Endothelial cell of umbilical vein (primary cell): ENCODE measurements around the gene MAP2K5. TPM values are rescaled to one million over a fixed set of nuclear protein-coding genes. Genes with fewer than 3 reads are reported as not detected.

Experiments used
- BruUV-seq: library from RNA; stranded (reverse); fragments of 400-500 nt; replicated peaks from 2 replicates; lab custom pipeline; 2021; lab: Mats Ljungman, UMichigan
- CTCF ChIA-PET: fragments of 300-600, 350-600 bp; sonication (Branson Sonifier 250); formaldehyde crosslinking; loops from one replicate; lab custom pipeline; 2021; ENCODE audit warnings: antibody characterized with exemption, inconsistent platforms; lab: Charles Lee
- POLR2A ChIA-PET: fragments of 300-600, 350-600 bp; sonication (Branson Sonifier 250); formaldehyde crosslinking; loops from one replicate; lab custom pipeline; 2021; ENCODE audit warnings: antibody characterized with exemption, inconsistent platforms; lab: Charles Lee
- DNase-seq: peaks from one replicate; pipeline ENCODE4 v3.0.0-alpha.2; 2011; ENCODE audit warnings: low read depth, low spot score
- FAIRE-seq: peaks from 2 replicates; lab custom pipeline; 2011; peaks lifted over from hg19 to GRCh38; lab: Jason Lieb, UNC
- H2AFZ ChIP-seq: 2 replicates; pipeline ENCODE4 v1.6.0; 2012; ENCODE audit warnings: low read depth, low read length, control low read depth, inconsistent platforms
- H3K27ac ChIP-seq: 2 replicates; pipeline ENCODE4 v1.5.1; 2011; ENCODE audit warnings: low read depth, mild to moderate bottlenecking, control low read depth, low read length, moderate library complexity; ENCODE audit not compliant: insufficient read depth
- H3K27me3 ChIP-seq, 2 experiments: 2 replicates each; pipeline versions ENCODE4 v1.6.0 to v1.6.1; 2011; ENCODE audit warnings: low read length in 2 of 2, mixed read lengths in 1 of 2; ENCODE audit not compliant: control insufficient read depth in 2 of 2, insufficient read depth in 2 of 2
- H3K36me3 ChIP-seq, 2 experiments: 2 replicates in 1 of 2; 3 replicates in 1 of 2; pipeline ENCODE4 v1.5.1; 2011; ENCODE audit warnings: low read length in 2 of 2, mild to moderate bottlenecking in 1 of 2, moderate library complexity in 1 of 2; ENCODE audit not compliant: control insufficient read depth in 2 of 2, insufficient read depth in 2 of 2; ENCODE audit errors: extremely low read depth in 1 of 2
- H3K4me1 ChIP-seq: 3 replicates; pipeline ENCODE4 v1.5.1; 2011; ENCODE audit warnings: mild to moderate bottlenecking, low read length; ENCODE audit not compliant: control insufficient read depth, insufficient read depth; ENCODE audit errors: extremely low read depth
- H3K4me2 ChIP-seq: 2 replicates; pipeline ENCODE4 v1.6.1; 2011; ENCODE audit warnings: low read length, control low read depth, mixed read lengths; ENCODE audit not compliant: insufficient read depth
- H3K4me3 ChIP-seq, 3 experiments: fragments of 200-600 bp in 1 of 3; sonication (generic), shearing (Covaris generic) in 1 of 3; replicated peaks in 1 of 3; 2 replicates each; pipeline ENCODE4 v1.5.1; 2011 to 2016; ENCODE audit warnings: control low read depth in 3 of 3, low read length in 3 of 3, mild to moderate bottlenecking in 2 of 3, inconsistent platforms in 1 of 3, low read depth in 1 of 3, moderate library complexity in 1 of 3; ENCODE audit not compliant: insufficient read depth in 1 of 3
- H3K79me2 ChIP-seq: 2 replicates; pipeline ENCODE4 v1.6.0; 2012; ENCODE audit warnings: low read length, inconsistent platforms; ENCODE audit not compliant: control insufficient read depth, insufficient read depth
- H3K9ac ChIP-seq: replicated peaks from 2 replicates; pipeline ENCODE3; 2011; ENCODE audit warnings: low read length, control low read depth; ENCODE audit not compliant: insufficient read depth; ENCODE audit errors: extremely low read depth
- H3K9me1 ChIP-seq: replicated peaks from 3 replicates; pipeline ENCODE4 v1.6.0; 2011; ENCODE audit warnings: mild to moderate bottlenecking, low read length; ENCODE audit not compliant: control insufficient read depth, insufficient read depth; ENCODE audit errors: extremely low read depth
- H3K9me3 ChIP-seq: replicated peaks from 2 replicates; pipeline ENCODE4 v1.5.1; 2012; ENCODE audit warnings: low read length, inconsistent platforms; ENCODE audit not compliant: control insufficient read depth, insufficient read depth
- H4K20me1 ChIP-seq: replicated peaks from 2 replicates; pipeline ENCODE3; 2011; ENCODE audit warnings: mild to moderate bottlenecking, low read length; ENCODE audit not compliant: control insufficient read depth, insufficient read depth; ENCODE audit errors: extremely low read depth
- CTCF ChIP-seq, 2 donors: IDR thresholded peaks; 1 replicate in 1 of 2; 2 replicates in 1 of 2; pipeline ENCODE4 v1.5.1; 2011; ENCODE audit warnings: low read length in 2 of 2, mild to moderate bottlenecking in 2 of 2, moderate library complexity in 2 of 2, control low read depth in 1 of 2, inconsistent platforms in 1 of 2, low read depth in 1 of 2; ENCODE audit not compliant: insufficient read depth in 1 of 2; ENCODE audit errors: extremely low read depth in 1 of 2
- EZH2 ChIP-seq: IDR thresholded peaks from 2 replicates; pipeline ENCODE4 v1.6.1; 2012; ENCODE audit warnings: borderline replicate concordance, low read depth, mild to moderate bottlenecking, moderate library complexity, low read length, inconsistent platforms; ENCODE audit not compliant: severe bottlenecking
- FOS ChIP-seq: IDR thresholded peaks from 2 replicates; pipeline ENCODE4 v1.6.1; 2011; ENCODE audit warnings: mild to moderate bottlenecking, low read length, moderate library complexity, borderline replicate concordance; ENCODE audit not compliant: insufficient read depth
- GATA2 ChIP-seq: IDR thresholded peaks from 2 replicates; pipeline ENCODE4 v1.7.0; 2011; ENCODE audit warnings: low read depth, mild to moderate bottlenecking, moderate library complexity, mixed read lengths, low read length; ENCODE audit not compliant: insufficient read length, insufficient read depth
- JUN ChIP-seq: IDR thresholded peaks from 2 replicates; pipeline ENCODE4 v1.6.1; 2011; ENCODE audit warnings: borderline replicate concordance, low read depth; ENCODE audit not compliant: insufficient read length, insufficient read depth
- MAX ChIP-seq: IDR thresholded peaks from 2 replicates; pipeline ENCODE4 v1.6.1; 2011; ENCODE audit not compliant: insufficient read depth, insufficient read length
- MYC ChIP-seq: IDR thresholded peaks from one replicate; pipeline ENCODE4 v1.6.1; 2011; ENCODE audit warnings: mild to moderate bottlenecking, low read depth, low read length
- POLR2A ChIP-seq: IDR thresholded peaks from 2 replicates; pipeline ENCODE4 v1.6.1; 2012; ENCODE audit warnings: low read depth, mild to moderate bottlenecking, control low read depth, low read length
- POLR2AphosphoS5 ChIP-seq: IDR thresholded peaks from 2 replicates; pipeline ENCODE4 v1.6.1; 2012; ENCODE audit warnings: low read depth, mild to moderate bottlenecking, control low read depth, low read length, moderate library complexity; ENCODE audit not compliant: insufficient read depth
- dilution Hi-C: fragments of 300-500 bp; cut with MboI; formaldehyde crosslinking; loops from one replicate; pipeline ENCODE4 v1.15.0; 2019; ENCODE audit warnings: low sequenced_read_pairs; ENCODE audit not compliant: extremely low pct_ligation_motif_present
- intact Hi-C: fragments of 100-400 bp; cut with micrococcal nuclease; formaldehyde crosslinking; loops from one replicate; pipeline ENCODE4 v1.10.0; 2022
- polyA plus RNA-seq, 4 experiments: library from polyadenylated mRNA; depleted of rRNA in 3 of 4; stranded (reverse) in 3 of 4; unstranded in 1 of 4; fragments of >200 nt; gene quantifications; 2 replicates each; pipeline versions ENCODE4 v1.2.1 to v1.2.3, GENCODE V29; 2011 to 2012; ENCODE audit warnings: missing spikeins in 1 of 4
- total RNA-seq: library from RNA; stranded (reverse); gene quantifications from 2 replicates; pipeline ENCODE4 v1.2.3, GENCODE V29; 2021

The MAP2K5 gene
- total and polyA plus RNA-seq, 2 donors (not counting 3 experiments of a cell fraction or from before 2014, with no cell fraction given), result 4.9 to 24.7 TPM

- no peak overlapping the region for H3K4me3 ChIP-seq
- H3K9ac ChIP-seq, result no peak overlapping the region
- no peaks in the 10 kb centered on the region for H3K9me3 ChIP-seq
- TF ChIP-seq FOS (no peak), CTCF (IDR thresholded peaks at IDR 0.05; ENCODE audit: extremely low read depth in 1 of 2, insufficient read depth in 1 of 2, low read depth in 1 of 2, low read length in 2 of 2) (no peak), JUN (no peak), MYC (no peak), EZH2 (no peak), POLR2A (no peak), MAX (no peak), POLR2AphosphoS5 (no peak), GATA2 (no peak)
- no peaks in the 10 kb centered on the region for H4K20me1 ChIP-seq
- H3K4me2 ChIP-seq, result no peak overlapping the region
- H3K27me3 ChIP-seq, result no peaks in the 10 kb centered on the region
- dilution Hi-C loops, result no loop called here
- DNase-seq (no peak), FAIRE-seq (no peak)
- H3K36me3 ChIP-seq, result no peaks in the 10 kb centered on the region
- no peaks in the 10 kb centered on the region for H3K9me1 ChIP-seq
- no peaks in the 10 kb centered on the region for H3K4me1 ChIP-seq
- ChIA-PET POLR2A (no interaction called here), CTCF (no interaction called here)
- intact Hi-C loops, result no loop called here
- H2AFZ ChIP-seq, result no peak overlapping the region
- H3K79me2 ChIP-seq, result no peaks in the 10 kb centered on the region
- no TSS peak for BruUV-seq
- no peak overlapping the region for H3K27ac ChIP-seq
Measured at GRCh38 chr15:67515090-67515489, 27.4 kb upstream of the MAP2K5 start.
